ENCODE measurements around the gene ULK2. TPM values are rescaled to one million over a fixed set of nuclear protein-coding genes. Genes with fewer than 3 reads are reported as not detected.

ULK2 gene
- total and polyA plus RNA-seq, 12 donors: 9.5 to 32.0 (median 15.1) TPM

GRCh38 chr17:19771971-19772630 lies 95.6 kb downstream of the ULK2 start:
- DNase-seq: no peak
- 66 to 75% (median 72%) methylated on average over 5 to 7 of the region's 7 CpGs for WGBS, 4 donors

GRCh38 chr17:19770985-19771735 lies 96.6 kb downstream of the ULK2 start:
- H3K27ac ChIP-seq: peak overlapping the region in 1 of 5 donors; percentile 44

More at GRCh38 chr17:19771971-19772630, 95.6 kb downstream of the ULK2 start:
- no peaks in the 10 kb centered on the region for H3K9me3 ChIP-seq (replicated peaks in 1 of 3)
- no peaks in the 10 kb centered on the region for H3K4me1 ChIP-seq (replicated peaks in 1 of 2)
- no peaks in the 10 kb centered on the region for H3K27me3 ChIP-seq
- intact Hi-C loops (cut with DNase I): no loop called here
- TF ChIP-seq CTCF (IDR thresholded peaks at IDR 0.05): no peak
- no peak for TF ChIP-seq POLR2A (IDR thresholded peaks at IDR 0.05)
- H3K36me3 ChIP-seq (replicated peaks in 1 of 2): peaks cover 0 to 17% of the 10 kb centered on the region in 2 donors
- no peak overlapping the region for H3K27ac ChIP-seq
- H3K4me3 ChIP-seq: no peak overlapping the region

GRCh38 chr17:19769946-19770652 lies 97.6 kb downstream of the ULK2 start:
- H3K9me3 ChIP-seq (replicated peaks in 1 of 3): no peaks in the 10 kb centered on the region
- peak overlapping the region in 2 of 5 donors; percentile 44 to 50 for H3K27ac ChIP-seq
- peak in 1 of 7 donors; percentile 47 for DNase-seq
- H3K4me3 ChIP-seq: no peak overlapping the region
- TF ChIP-seq CTCF (IDR thresholded peaks at IDR 0.05) (no peak), POLR2A (IDR thresholded peaks at IDR 0.05) (no peak)
- intact Hi-C loops (cut with DNase I): loop anchor here (5.0 to 10.0 kb wide), 2 partner anchors 258 to 405 kb away; partner anchors contain the start of gene B9D1 (in 2 of the 2)
- H3K4me1 ChIP-seq (replicated peaks in 1 of 2): no peaks in the 10 kb centered on the region
- no peaks in the 10 kb centered on the region for H3K27me3 ChIP-seq
- H3K36me3 ChIP-seq (replicated peaks in 1 of 2): no peaks in the 10 kb centered on the region
- WGBS, 4 donors: 77 to 87% (median 86%) methylated on average over 6 to 7 of the region's 7 CpGs

More at GRCh38 chr17:19770985-19771735, 96.6 kb downstream of the ULK2 start:
- Histone ChIP-seq H3K9me3 (replicated peaks in 1 of 3) (no peaks in the 10 kb centered on the region), H3K36me3 (replicated peaks in 1 of 2) (peaks cover 0 to 7% of the 10 kb centered on the region in 2 donors), H3K27me3 (no peaks in the 10 kb centered on the region), H3K4me1 (replicated peaks in 1 of 2) (no peaks in the 10 kb centered on the region), H3K4me3 (no peak overlapping the region)
- intact Hi-C loops (cut with DNase I): no loop called here
- no peak for TF ChIP-seq CTCF (IDR thresholded peaks at IDR 0.05)
- no peak for TF ChIP-seq POLR2A (IDR thresholded peaks at IDR 0.05)
- peak in 1 of 7 donors; percentile 39 for DNase-seq
- 82 to 95% (median 91%) methylated on average over 6 of the region's 6 CpGs for WGBS, 4 donors

Measured in adrenal gland (tissue), 12 donors.